ENCODE measurements around the gene KRT38.

GRCh38 chr17:41434415-41434814 is 6.4 kb downstream of the KRT38 start:
- TF ChIP-seq, protein P1, sequence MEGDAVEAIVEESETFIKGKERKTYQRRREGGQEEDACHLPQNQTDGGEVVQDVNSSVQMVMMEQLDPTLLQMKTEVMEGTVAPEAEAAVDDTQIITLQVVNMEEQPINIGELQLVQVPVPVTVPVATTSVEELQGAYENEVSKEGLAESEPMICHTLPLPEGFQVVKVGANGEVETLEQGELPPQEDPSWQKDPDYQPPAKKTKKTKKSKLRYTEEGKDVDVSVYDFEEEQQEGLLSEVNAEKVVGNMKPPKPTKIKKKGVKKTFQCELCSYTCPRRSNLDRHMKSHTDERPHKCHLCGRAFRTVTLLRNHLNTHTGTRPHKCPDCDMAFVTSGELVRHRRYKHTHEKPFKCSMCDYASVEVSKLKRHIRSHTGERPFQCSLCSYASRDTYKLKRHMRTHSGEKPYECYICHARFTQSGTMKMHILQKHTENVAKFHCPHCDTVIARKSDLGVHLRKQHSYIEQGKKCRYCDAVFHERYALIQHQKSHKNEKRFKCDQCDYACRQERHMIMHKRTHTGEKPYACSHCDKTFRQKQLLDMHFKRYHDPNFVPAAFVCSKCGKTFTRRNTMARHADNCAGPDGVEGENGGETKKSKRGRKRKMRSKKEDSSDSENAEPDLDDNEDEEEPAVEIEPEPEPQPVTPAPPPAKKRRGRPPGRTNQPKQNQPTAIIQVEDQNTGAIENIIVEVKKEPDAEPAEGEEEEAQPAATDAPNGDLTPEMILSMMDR (IDR thresholded peaks at IDR 0.05; ENCODE audit: insufficient read depth, low read depth, low read length), result no peak
- TF ChIP-seq EZH2 (IDR thresholded peaks at IDR 0.05; ENCODE audit: insufficient read depth, low read length), result no peak
